T follicular helper cell (primary cell): ENCODE measurements around the gene TAS2R31.

ENCODE experiments used
- DNase-seq: peaks from one replicate; pipeline ENCODE4 v3.0.0-alpha.2; 2020; ENCODE audit warnings: low read depth

TAS2R31 gene

GRCh38 chr12:10998204-10998603 is 33.0 kb downstream of the TAS2R31 start, which contains the start of gene TAS2R20:
Gene TAS2R20, minus strand, starts transcription at chr12:10998304. Its CDS starts 429 bp downstream, at chr12:10997875.
- DNase-seq = no peak

- DNase-seq = no peak
These were observed 36.9 kb downstream of the TAS2R31 start for GRCh38 chr12:10994307-10994706.

- DNase-seq = no peak
These were observed 42.1 kb downstream of the TAS2R31 start for GRCh38 chr12:10989107-10989506.

- no peak for DNase-seq
These were observed 44.4 kb downstream of the TAS2R31 start, which contains the start of gene TAS2R50 for GRCh38 chr12:10986812-10987211. Gene TAS2R50, minus strand, starts transcription at chr12:10986912. Its CDS starts 52 bp downstream, at chr12:10986860.

- peak; percentile 44 for DNase-seq
These were observed 49.0 kb downstream of the TAS2R31 start for GRCh38 chr12:10982244-10982643.
